ENCODE results near the gene ENGASE.

ENGASE gene

GRCh38 chr17:79091226-79091670, 16.6 kb downstream of the ENGASE start:
- DNase-seq (ENCODE audit: low read depth in 4 of 4, low spot score in 1 of 4) = no peak

- DNase-seq (ENCODE audit: low read depth in 4 of 4, low spot score in 1 of 4) = no peak
Measured at GRCh38 chr17:79092567-79092966, 17.9 kb downstream of the ENGASE start.

DNA sequence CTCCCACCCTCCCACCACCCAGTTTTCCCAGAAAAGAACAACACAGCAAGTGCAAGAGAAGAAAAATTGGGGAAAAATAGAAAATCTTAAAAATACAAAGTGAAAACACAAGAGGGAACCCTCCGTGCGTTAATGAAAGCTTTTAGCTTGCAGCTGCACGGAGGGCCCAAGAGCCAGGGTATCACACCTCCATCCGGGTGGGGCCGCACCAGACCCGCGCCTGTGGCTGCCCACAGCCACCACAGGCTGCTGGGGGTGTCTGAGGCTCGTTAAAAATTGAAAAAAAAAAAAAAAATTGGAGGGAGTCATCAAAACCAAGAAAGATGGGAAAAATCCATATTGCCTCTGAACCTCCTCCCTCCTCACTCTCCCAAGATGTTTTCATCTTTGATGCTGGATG, 18.6 kb downstream of the ENGASE start:
- DNase-seq (ENCODE audit: low read depth in 4 of 4, low spot score in 1 of 4) = no peak

- DNase-seq (ENCODE audit: low read depth in 4 of 4, low spot score in 1 of 4) = no peak
Measured at GRCh38 chr17:79094261-79094660, 19.6 kb downstream of the ENGASE start.

- no peak for DNase-seq (ENCODE audit: low read depth in 4 of 4, low spot score in 1 of 4)
Measured at GRCh38 chr17:79095345-79096055, 20.9 kb downstream of the ENGASE start.

DNA sequence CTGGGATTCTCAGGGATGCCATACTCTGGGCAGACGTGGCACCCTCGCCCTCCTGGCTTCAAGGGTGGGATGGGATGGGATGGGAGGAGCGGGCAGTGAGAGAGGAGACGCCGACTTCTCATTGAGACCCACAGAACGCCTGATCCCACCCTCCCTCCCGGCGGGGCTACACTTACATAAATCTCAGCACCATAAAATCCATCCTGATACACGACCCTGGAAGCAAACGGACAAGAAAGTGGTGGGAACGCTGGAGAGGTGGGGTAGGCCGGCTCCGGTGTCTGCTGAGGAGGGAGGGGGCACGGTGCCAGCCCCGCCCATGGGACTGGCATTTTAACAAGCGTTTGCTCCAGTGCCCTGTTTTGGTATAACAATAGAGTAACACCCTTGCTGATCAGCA, 21.9 kb downstream of the ENGASE start:
- no peak for DNase-seq (ENCODE audit: low read depth in 4 of 4, low spot score in 1 of 4)

- no peak for DNase-seq (ENCODE audit: low read depth in 4 of 4, low spot score in 1 of 4)
Measured at GRCh38 chr17:79097226-79098055, 22.8 kb downstream of the ENGASE start.

GRCh38 chr17:79098282-79098867, 23.8 kb downstream of the ENGASE start:
- DNase-seq (ENCODE audit: low read depth in 4 of 4, low spot score in 1 of 4) = no peak

- DNase-seq (ENCODE audit: low read depth in 4 of 4, low spot score in 1 of 4) = no peak
Measured at GRCh38 chr17:79100405-79100804, 25.8 kb downstream of the ENGASE start.

- no peak for DNase-seq (ENCODE audit: low read depth in 4 of 4, low spot score in 1 of 4)
Measured at GRCh38 chr17:79101111-79101673, 26.6 kb downstream of the ENGASE start.

GRCh38 chr17:79102214-79102613, 27.6 kb downstream of the ENGASE start:
- no peak for DNase-seq (ENCODE audit: low read depth in 4 of 4, low spot score in 1 of 4)

DNA sequence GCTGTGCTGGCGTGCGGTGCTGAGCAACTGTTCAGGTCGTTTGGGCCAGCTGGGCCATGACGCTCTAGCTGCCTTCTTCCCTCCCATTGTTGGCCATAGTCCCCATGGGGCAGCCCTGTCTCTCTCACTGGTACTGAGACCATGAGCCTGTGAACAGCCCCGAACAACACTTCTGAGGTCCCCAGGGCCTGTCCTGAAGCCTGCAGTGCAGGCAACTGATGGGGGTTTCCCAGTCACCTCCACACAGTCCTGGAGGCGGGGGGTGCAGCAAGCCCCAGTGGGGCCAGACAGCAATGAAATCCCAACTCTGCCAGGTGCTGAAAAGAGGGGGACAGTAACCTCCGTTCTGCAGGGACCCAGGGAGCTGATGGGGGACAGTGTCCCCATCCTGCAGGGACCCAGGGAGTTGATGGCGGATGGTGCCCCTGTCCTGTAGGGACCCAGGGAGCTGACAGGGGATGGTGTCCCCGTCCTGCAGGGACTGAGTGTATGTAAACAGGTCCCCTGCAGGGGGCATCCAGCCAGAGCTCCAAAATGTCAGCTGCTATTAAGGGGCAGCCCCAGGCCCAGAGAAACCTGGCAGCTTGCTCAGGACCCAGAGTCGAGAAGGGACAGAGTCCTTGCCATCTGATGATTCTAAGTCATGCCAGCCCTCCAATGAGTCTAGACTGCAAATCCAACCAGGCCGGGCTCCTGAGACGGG, 30.4 kb downstream of the ENGASE start:
- DNase-seq (ENCODE audit: low read depth in 4 of 4, low spot score in 1 of 4) = no peak

DNA sequence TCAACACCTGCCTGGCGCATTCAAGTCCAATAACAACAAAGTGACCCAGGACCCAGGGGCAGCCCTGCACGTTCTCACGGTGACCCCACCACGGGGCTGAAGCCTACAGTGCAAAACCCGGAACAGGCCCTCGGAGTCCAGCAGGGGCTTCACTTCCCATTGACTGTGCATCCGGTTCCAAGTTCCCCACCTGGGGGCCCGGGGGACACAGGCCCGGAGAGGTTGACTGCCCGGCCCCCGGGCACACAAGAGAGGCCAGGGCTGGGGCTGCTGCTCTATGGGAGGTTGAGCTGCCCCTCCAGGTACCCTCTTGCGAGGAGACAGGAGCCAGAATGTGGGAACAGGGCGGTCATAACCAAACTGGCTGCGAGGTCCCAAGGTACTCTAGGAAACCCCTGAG, 31.3 kb downstream of the ENGASE start:
- DNase-seq (ENCODE audit: low read depth in 4 of 4, low spot score in 1 of 4) = no peak

- no peak for DNase-seq (ENCODE audit: low read depth in 4 of 4, low spot score in 1 of 4)
Measured at GRCh38 chr17:79106958-79107357, 32.3 kb downstream of the ENGASE start.

- DNase-seq (ENCODE audit: low read depth in 4 of 4, low spot score in 1 of 4) = no peak
Measured at GRCh38 chr17:79107499-79108231, 33.0 kb downstream of the ENGASE start.

GRCh38 chr17:79108232-79108850, 33.7 kb downstream of the ENGASE start:
- DNase-seq (ENCODE audit: low read depth in 4 of 4, low spot score in 1 of 4) = no peak

GRCh38 chr17:79108870-79109269, 34.2 kb downstream of the ENGASE start:
- DNase-seq (ENCODE audit: low read depth in 4 of 4, low spot score in 1 of 4) = no peak

GRCh38 chr17:79109584-79109983, 35.0 kb downstream of the ENGASE start:
- DNase-seq (ENCODE audit: low read depth in 4 of 4, low spot score in 1 of 4) = no peak

DNA sequence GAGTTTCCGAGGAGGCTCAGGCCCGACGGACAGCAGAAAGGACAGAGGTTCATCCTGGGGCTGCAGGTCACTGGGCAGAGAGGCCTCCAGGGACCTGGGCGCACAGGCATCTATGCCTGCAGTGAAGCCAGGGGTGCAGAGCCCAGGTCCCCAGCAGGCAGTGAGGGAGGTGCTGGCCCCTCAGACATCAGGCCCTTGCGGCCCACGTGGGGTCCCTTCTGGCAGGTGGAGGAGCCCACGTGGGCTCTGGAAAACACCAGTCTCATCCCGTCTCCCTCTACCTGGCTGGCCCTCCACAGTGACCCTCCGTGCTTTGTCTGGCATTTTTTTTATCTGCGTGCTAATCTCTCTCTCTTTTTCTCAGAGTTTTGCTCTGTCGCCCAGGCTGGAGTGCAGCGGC, 36.5 kb downstream of the ENGASE start:
- DNase-seq (ENCODE audit: low read depth in 4 of 4, low spot score in 1 of 4) = no peak

- no peak for DNase-seq (ENCODE audit: low read depth in 4 of 4, low spot score in 1 of 4)
Measured at GRCh38 chr17:79112471-79112870, 37.8 kb downstream of the ENGASE start.

Data from stimulated activated CD4-positive, alpha-beta T cell treated with anti-CD3 and anti-CD28 coated beads, Interleukin-1b, Interleukin-23, amount 100 ng/mL, for 24 hours (primary cell).